Measurements from ENCODE around the gene FAM118A.
A peak's percentile ranks its signal among the peaks of the same experiment; 100 is the strongest.

FAM118A gene

GRCh38 chr22:45280587-45280980, 29.1 kb upstream of the FAM118A start:
- TF ChIP-seq CTCF (IDR thresholded peaks at IDR 0.05; ENCODE audit: low read length) = no peak
- TF ChIP-seq EZH2 (IDR thresholded peaks at IDR 0.05; ENCODE audit: borderline replicate concordance, low read length) = no peak
- Histone ChIP-seq H3K27ac (ENCODE audit: low read depth, low read length, poor library complexity, severe bottlenecking) (no peak overlapping the region), H4K20me1 (ENCODE audit: insufficient read depth, low read length) (no peaks in the 10 kb centered on the region)

GRCh38 chr22:45281010-45281409, 28.7 kb upstream of the FAM118A start:
- Histone ChIP-seq H3K4me3 (ENCODE audit: low read depth, low read length, poor library complexity, severe bottlenecking) (no peak overlapping the region), H3K4me1 (ENCODE audit: insufficient read depth, low read length, severe bottlenecking) (peaks cover 10% of the 10 kb centered on the region), H3K4me2 (ENCODE audit: low read length) (no peak overlapping the region), H3F3A (ENCODE audit: insufficient read depth, low read length) (no peaks in the 10 kb centered on the region), H3K9me2 (ENCODE audit: low read depth, low read length) (no peaks in the 10 kb centered on the region), H4K20me1 (ENCODE audit: insufficient read depth, low read length) (no peaks in the 10 kb centered on the region), H3K9ac (ENCODE audit: low read length) (no peak overlapping the region), H3K27me3 (ENCODE audit: insufficient read depth, low read length) (no peaks in the 10 kb centered on the region; the same call in 1 of the 2 replicates), H2AFZ (ENCODE audit: low read length) (no peak overlapping the region), H3K9me3 (ENCODE audit: low read length) (no peaks in the 10 kb centered on the region), H3K79me2 (ENCODE audit: insufficient read depth, low read length) (no peaks in the 10 kb centered on the region), H3K27ac (ENCODE audit: low read depth, low read length, poor library complexity, severe bottlenecking) (no peak overlapping the region), H3K36me3 (ENCODE audit: insufficient read depth, low read length) (no peaks in the 10 kb centered on the region)
- TF ChIP-seq CTCF (IDR thresholded peaks at IDR 0.05; ENCODE audit: low read length) = no peak
- TF ChIP-seq EZH2 (IDR thresholded peaks at IDR 0.05; ENCODE audit: borderline replicate concordance, low read length) = no peak

More at GRCh38 chr22:45280587-45280980, 29.1 kb upstream of the FAM118A start:
- Histone ChIP-seq H3K9me3 (ENCODE audit: low read length) (no peaks in the 10 kb centered on the region), H3F3A (ENCODE audit: insufficient read depth, low read length) (no peaks in the 10 kb centered on the region), H3K9me2 (ENCODE audit: low read depth, low read length) (no peaks in the 10 kb centered on the region), H3K4me2 (ENCODE audit: low read length) (no peak overlapping the region), H3K4me1 (ENCODE audit: insufficient read depth, low read length, severe bottlenecking) (peaks cover 10% of the 10 kb centered on the region), H3K36me3 (ENCODE audit: insufficient read depth, low read length) (no peaks in the 10 kb centered on the region), H2AFZ (ENCODE audit: low read length) (no peak overlapping the region), H3K27me3 (ENCODE audit: insufficient read depth, low read length) (no peaks in the 10 kb centered on the region; the same call in 1 of the 2 replicates), H3K79me2 (ENCODE audit: insufficient read depth, low read length) (no peaks in the 10 kb centered on the region), H3K9ac (ENCODE audit: low read length) (no peak overlapping the region), H3K4me3 (ENCODE audit: low read depth, low read length, poor library complexity, severe bottlenecking) (no peak overlapping the region)

GRCh38 chr22:45284705-45285262, 24.9 kb upstream of the FAM118A start, which contains the start of gene UPK3A:
Gene UPK3A (plus strand): TSS chr22:45284949. CDS start chr22:45285014, 65 bp downstream.
- Histone ChIP-seq H3K9me3 (ENCODE audit: low read length) (no peaks in the 10 kb centered on the region), H3K36me3 (ENCODE audit: insufficient read depth, low read length) (no peaks in the 10 kb centered on the region), H3K9me2 (ENCODE audit: low read depth, low read length) (no peaks in the 10 kb centered on the region), H3K27me3 (ENCODE audit: insufficient read depth, low read length) (no peaks in the 10 kb centered on the region; the same call in 1 of the 2 replicates), H3K9ac (ENCODE audit: low read length) (no peak within 1 kb of the TSS; the same call in 1 of the 2 replicates), H3K4me3 (ENCODE audit: low read depth, low read length, poor library complexity, severe bottlenecking) (peak within 1 kb of the TSS; percentile 39), H3K4me1 (ENCODE audit: insufficient read depth, low read length, severe bottlenecking) (peaks cover 13% of the 10 kb centered on the region), H4K20me1 (ENCODE audit: insufficient read depth, low read length) (no peaks in the 10 kb centered on the region), H3K79me2 (ENCODE audit: insufficient read depth, low read length) (no peaks in the 10 kb centered on the region), H3F3A (ENCODE audit: insufficient read depth, low read length) (no peaks in the 10 kb centered on the region), H3K4me2 (ENCODE audit: low read length) (peak within 1 kb of the TSS; percentile 48), H2AFZ (ENCODE audit: low read length) (no peak within 1 kb of the TSS), H3K27ac (ENCODE audit: low read depth, low read length, poor library complexity, severe bottlenecking) (no peak within 1 kb of the TSS)
- TF ChIP-seq EZH2 (IDR thresholded peaks at IDR 0.05; ENCODE audit: borderline replicate concordance, low read length) (no peak), CTCF (IDR thresholded peaks at IDR 0.05; ENCODE audit: low read length) (no peak)
